HL-60 (cell line): Measurements from ENCODE around the gene SSX2IP.
A peak's percentile ranks its signal among the peaks of the same experiment; 100 is the strongest.

Source experiments
- DNase-seq, 2 experiments: peaks; one replicate each; pipeline ENCODE4 v3.0.0-alpha.2; 2010 to 2020; ENCODE audit warnings: low read depth in 1 of 2, low spot score in 1 of 2
- H3K27ac ChIP-seq: fragments of 250-450 bp; sonication (Bioruptor Pico); replicated peaks from 2 replicates; pipeline ENCODE4 v1.5.1; 2020; ENCODE audit warnings: mild to moderate bottlenecking, moderate library complexity
- H3K27me3 ChIP-seq: fragments of 250-450 bp; sonication (Bioruptor Pico); 2 replicates; pipeline ENCODE4 v1.5.1; 2021; ENCODE audit warnings: mild to moderate bottlenecking, moderate library complexity; ENCODE audit not compliant: insufficient read depth, poor library complexity, severe bottlenecking
- H3K4me3 ChIP-seq: replicated peaks from 2 replicates; pipeline ENCODE4 v1.5.1; 2011; ENCODE audit warnings: mild to moderate bottlenecking, control low read depth, low read length; ENCODE audit not compliant: insufficient read depth
- GABPA ChIP-seq: IDR thresholded peaks from 2 replicates; pipeline ENCODE4 v1.6.1; 2012; ENCODE audit warnings: low read depth
- POLR2AphosphoS5 ChIP-seq: IDR thresholded peaks from 2 replicates; pipeline ENCODE4 v1.6.1; 2012; ENCODE audit warnings: low read depth
- SPI1 ChIP-seq: IDR thresholded peaks from 2 replicates; pipeline ENCODE4 v1.6.1; 2012; ENCODE audit warnings: low read depth, mild to moderate bottlenecking, borderline replicate concordance
- TF ChIP-seq, protein P1 (sequence below): IDR thresholded peaks from one replicate; pipeline ENCODE4 v1.5.1; 2011; ENCODE audit warnings: low read length, control low read depth, inconsistent platforms; ENCODE audit not compliant: insufficient read depth
- TF ChIP-seq, protein P2 (sequence below): IDR thresholded peaks from 2 replicates; pipeline ENCODE4 v1.6.1; 2012; ENCODE audit warnings: low read depth; ENCODE audit not compliant: insufficient replicate concordance

The SSX2IP gene

DNA sequence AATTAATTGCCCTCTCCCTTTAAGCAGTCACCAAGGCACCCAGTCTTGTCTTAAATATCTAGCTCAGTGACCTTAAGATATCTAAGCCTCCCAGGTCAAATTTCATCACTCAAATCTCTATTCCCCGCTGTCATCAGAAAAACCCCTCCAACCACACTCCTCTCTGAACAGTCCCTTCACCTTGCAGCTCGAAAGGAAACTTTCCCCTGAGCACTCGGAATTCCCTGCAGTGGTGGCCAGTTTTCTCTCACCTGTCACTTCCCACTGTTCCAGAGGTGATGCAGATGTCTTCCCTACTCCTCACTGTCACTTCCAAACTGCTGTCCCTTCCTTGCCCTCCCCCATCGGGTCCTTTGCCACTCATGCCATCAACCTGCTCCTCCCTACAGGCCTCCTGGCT is 15.3 kb upstream of the SSX2IP start:
- Histone ChIP-seq H3K4me3 (no peak overlapping the region), H3K27me3 (no peaks in the 10 kb centered on the region), H3K27ac (no peak overlapping the region)
- no peak for DNase-seq
- TF ChIP-seq, protein P1, sequence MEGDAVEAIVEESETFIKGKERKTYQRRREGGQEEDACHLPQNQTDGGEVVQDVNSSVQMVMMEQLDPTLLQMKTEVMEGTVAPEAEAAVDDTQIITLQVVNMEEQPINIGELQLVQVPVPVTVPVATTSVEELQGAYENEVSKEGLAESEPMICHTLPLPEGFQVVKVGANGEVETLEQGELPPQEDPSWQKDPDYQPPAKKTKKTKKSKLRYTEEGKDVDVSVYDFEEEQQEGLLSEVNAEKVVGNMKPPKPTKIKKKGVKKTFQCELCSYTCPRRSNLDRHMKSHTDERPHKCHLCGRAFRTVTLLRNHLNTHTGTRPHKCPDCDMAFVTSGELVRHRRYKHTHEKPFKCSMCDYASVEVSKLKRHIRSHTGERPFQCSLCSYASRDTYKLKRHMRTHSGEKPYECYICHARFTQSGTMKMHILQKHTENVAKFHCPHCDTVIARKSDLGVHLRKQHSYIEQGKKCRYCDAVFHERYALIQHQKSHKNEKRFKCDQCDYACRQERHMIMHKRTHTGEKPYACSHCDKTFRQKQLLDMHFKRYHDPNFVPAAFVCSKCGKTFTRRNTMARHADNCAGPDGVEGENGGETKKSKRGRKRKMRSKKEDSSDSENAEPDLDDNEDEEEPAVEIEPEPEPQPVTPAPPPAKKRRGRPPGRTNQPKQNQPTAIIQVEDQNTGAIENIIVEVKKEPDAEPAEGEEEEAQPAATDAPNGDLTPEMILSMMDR = no peak
- TF ChIP-seq, protein P2, sequence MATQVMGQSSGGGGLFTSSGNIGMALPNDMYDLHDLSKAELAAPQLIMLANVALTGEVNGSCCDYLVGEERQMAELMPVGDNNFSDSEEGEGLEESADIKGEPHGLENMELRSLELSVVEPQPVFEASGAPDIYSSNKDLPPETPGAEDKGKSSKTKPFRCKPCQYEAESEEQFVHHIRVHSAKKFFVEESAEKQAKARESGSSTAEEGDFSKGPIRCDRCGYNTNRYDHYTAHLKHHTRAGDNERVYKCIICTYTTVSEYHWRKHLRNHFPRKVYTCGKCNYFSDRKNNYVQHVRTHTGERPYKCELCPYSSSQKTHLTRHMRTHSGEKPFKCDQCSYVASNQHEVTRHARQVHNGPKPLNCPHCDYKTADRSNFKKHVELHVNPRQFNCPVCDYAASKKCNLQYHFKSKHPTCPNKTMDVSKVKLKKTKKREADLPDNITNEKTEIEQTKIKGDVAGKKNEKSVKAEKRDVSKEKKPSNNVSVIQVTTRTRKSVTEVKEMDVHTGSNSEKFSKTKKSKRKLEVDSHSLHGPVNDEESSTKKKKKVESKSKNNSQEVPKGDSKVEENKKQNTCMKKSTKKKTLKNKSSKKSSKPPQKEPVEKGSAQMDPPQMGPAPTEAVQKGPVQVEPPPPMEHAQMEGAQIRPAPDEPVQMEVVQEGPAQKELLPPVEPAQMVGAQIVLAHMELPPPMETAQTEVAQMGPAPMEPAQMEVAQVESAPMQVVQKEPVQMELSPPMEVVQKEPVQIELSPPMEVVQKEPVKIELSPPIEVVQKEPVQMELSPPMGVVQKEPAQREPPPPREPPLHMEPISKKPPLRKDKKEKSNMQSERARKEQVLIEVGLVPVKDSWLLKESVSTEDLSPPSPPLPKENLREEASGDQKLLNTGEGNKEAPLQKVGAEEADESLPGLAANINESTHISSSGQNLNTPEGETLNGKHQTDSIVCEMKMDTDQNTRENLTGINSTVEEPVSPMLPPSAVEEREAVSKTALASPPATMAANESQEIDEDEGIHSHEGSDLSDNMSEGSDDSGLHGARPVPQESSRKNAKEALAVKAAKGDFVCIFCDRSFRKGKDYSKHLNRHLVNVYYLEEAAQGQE = no peak
- TF ChIP-seq GABPA (no peak), SPI1 (no peak), POLR2AphosphoS5 (no peak)

DNA sequence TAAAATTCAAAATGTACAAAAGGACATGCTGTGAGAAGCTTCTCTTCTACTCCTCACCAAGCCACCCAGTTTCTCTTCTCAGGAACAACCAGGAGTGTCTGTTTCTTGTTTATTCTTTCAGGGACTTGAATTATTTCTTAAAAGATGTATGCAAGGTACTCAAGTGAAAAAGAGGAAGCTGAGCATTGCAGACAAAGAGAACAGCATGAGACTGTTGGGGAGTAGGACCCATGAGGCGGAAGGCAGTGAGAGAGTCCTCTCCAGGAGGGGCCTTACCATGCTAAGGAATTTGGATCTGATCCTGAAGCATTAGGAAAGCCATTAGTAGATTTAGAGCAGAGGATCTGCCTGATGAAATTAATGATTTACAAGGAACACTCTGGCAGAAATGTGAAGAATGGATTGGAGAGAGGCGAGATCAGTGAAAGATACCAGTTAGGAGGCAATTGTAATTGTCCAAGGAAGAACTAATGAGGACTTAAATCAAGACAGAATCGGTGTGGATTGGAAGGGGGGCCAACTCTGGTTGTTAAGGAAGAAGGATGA is 14.7 kb upstream of the SSX2IP start:
- TF ChIP-seq POLR2AphosphoS5 (no peak), GABPA (no peak), SPI1 (peak; percentile 79; the same call in 1 of the 2 replicates)
- TF ChIP-seq, protein P1 = no peak
- TF ChIP-seq, protein P2 = no peak
- peak in 1 of 2 experiments; percentile 60 for DNase-seq
- Histone ChIP-seq H3K4me3 (no peak overlapping the region), H3K27ac (no peak overlapping the region), H3K27me3 (no peaks in the 10 kb centered on the region)

DNA sequence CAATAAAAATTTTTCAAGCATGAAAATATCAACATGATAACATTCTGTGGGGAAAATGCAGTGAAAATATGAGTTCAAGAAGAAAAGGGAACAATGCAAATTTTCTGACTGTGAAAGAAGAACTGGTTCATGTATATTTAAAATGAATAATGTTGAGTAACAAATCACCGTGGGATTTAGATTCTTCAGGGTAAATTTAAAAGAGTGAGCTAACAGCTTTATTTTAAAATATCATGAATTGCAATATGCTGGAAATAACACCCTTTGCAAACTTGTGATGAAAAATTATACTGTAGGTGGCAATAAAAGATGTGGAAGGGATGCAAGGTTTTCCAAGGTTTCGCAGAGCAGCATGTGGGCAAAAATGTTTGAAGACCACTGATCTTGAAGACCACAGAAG is 13.2 kb upstream of the SSX2IP start:
- Histone ChIP-seq H3K4me3 (no peak overlapping the region), H3K27ac (no peak overlapping the region), H3K27me3 (no peaks in the 10 kb centered on the region)
- DNase-seq = no peak
- TF ChIP-seq, protein P1 = no peak
- TF ChIP-seq POLR2AphosphoS5 (no peak), SPI1 (no peak), GABPA (no peak)
- TF ChIP-seq, protein P2 = no peak
